HepG2 (cell line): ENCODE measurements around the gene MICAL1. TPM values are rescaled to one million over a fixed set of nuclear protein-coding genes. Genes with fewer than 3 reads are reported as not detected.
A peak's percentile ranks its signal among the peaks of the same experiment; 100 is the strongest.

Experiments
- ATAC-seq: fragments of 200-7000 bp; cut with Tn5 transposase; 3 replicates; pipeline ENCODE4 v1.9.1; 2020; ENCODE audit warnings: mild to moderate bottlenecking, moderate library complexity
- BruUV-seq: library from RNA; stranded (reverse); fragments of 400-500 nt; replicated peaks from 2 replicates; lab custom pipeline; 2021; lab: Mats Ljungman, UMichigan
- CTCF ChIA-PET: fragments of 300-600 bp; formaldehyde crosslinking; extraction: SDS; loops from one replicate; lab custom pipeline; 2021; ENCODE audit warnings: low total read pairs, inconsistent platforms, low intra/inter-chr PET ratio; lab: Yijun Ruan, JAX
- POLR2A ChIA-PET: fragments of 350-600 bp; sonication (Branson Sonifier 250); formaldehyde crosslinking; loops from one replicate; lab custom pipeline; 2020; ENCODE audit warnings: antibody characterized with exemption, inconsistent platforms; lab: Yijun Ruan, JAX
- DNase-seq: peaks from one replicate; pipeline ENCODE4 v3.0.0-alpha.2; 2015; ENCODE audit warnings: low spot score
- FAIRE-seq: peaks from 3 replicates; lab custom pipeline; 2011; peaks lifted over from hg19 to GRCh38; lab: Jason Lieb, UNC
- H2AFZ ChIP-seq: one replicate; pipeline ENCODE4 v1.6.1; 2011; ENCODE audit warnings: low read length, inconsistent platforms
- H3K27ac ChIP-seq: fragments of 300-600 bp; 3 replicates; pipeline ENCODE4 v1.8.0; 2011; ENCODE audit warnings: mixed run types, mild to moderate bottlenecking, mixed read lengths, low read length, inconsistent platforms; ENCODE audit not compliant: insufficient read depth; ENCODE audit errors: extremely low read length
- H3K27me3 ChIP-seq, 2 experiments: fragments of 200-600 bp in 1 of 2; 2 replicates in 1 of 2; 3 replicates in 1 of 2; pipeline versions ENCODE4 v1.6.0 to v1.8.0; 2011; ENCODE audit warnings: low read length in 2 of 2, mild to moderate bottlenecking in 2 of 2, moderate library complexity in 2 of 2, inconsistent platforms in 1 of 2; ENCODE audit not compliant: insufficient read depth in 2 of 2, control insufficient read depth in 1 of 2
- H3K36me3 ChIP-seq, 2 experiments: fragments of 200-600 bp in 1 of 2; replicated peaks in 1 of 2; 2 replicates in 1 of 2; 3 replicates in 1 of 2; pipeline versions ENCODE4 v1.5.1 to v1.8.0; 2011; ENCODE audit warnings: low read length in 2 of 2, inconsistent platforms in 1 of 2; ENCODE audit not compliant: insufficient read depth in 2 of 2, control insufficient read depth in 1 of 2
- H3K4me1 ChIP-seq: 2 replicates; pipeline ENCODE4 v1.5.1; 2012; ENCODE audit warnings: low read length, inconsistent platforms; ENCODE audit not compliant: insufficient read depth
- H3K4me2 ChIP-seq: 2 replicates; pipeline ENCODE4 v1.6.0; 2011; ENCODE audit warnings: low read depth, low read length, inconsistent platforms
- H3K4me3 ChIP-seq, 3 experiments: fragments of 200-600 bp in 1 of 3; sonication (generic), shearing (Covaris generic) in 1 of 3; replicated peaks in 1 of 3; 2 replicates each; pipeline ENCODE4 v1.5.1; 2011 to 2016; ENCODE audit warnings: low read length in 3 of 3, inconsistent platforms in 2 of 3, low read depth in 2 of 3, mild to moderate bottlenecking in 2 of 3, control low read depth in 1 of 3, mixed read lengths in 1 of 3; ENCODE audit not compliant: insufficient read depth in 1 of 3
- H3K79me2 ChIP-seq: one replicate; pipeline ENCODE4 v1.6.1; 2011; ENCODE audit warnings: low read length, inconsistent platforms; ENCODE audit not compliant: insufficient read depth
- H3K9ac ChIP-seq: 2 replicates; pipeline ENCODE4 v1.6.0; 2011; ENCODE audit warnings: mild to moderate bottlenecking, low read depth, low read length, inconsistent platforms; ENCODE audit not compliant: insufficient read depth
- H3K9me3 ChIP-seq: 2 replicates; pipeline ENCODE4 v1.5.1; 2012; ENCODE audit warnings: mild to moderate bottlenecking, low read length
- H4K20me1 ChIP-seq: 2 replicates; pipeline ENCODE4 v1.6.0; 2011; ENCODE audit warnings: inconsistent platforms, mild to moderate bottlenecking, low read length, moderate library complexity; ENCODE audit not compliant: insufficient read depth
- AGO2 ChIP-seq: fragments of 200-400 bp; formaldehyde crosslinking; optimal IDR thresholded peaks from 2 replicates; pipeline ENCODE3; 2017; ENCODE audit warnings: mild to moderate bottlenecking, low read depth, low read length, moderate library complexity
- SP4 ChIP-seq: sonication (generic); formaldehyde crosslinking; IDR thresholded peaks from 2 replicates; pipeline ENCODE4 v1.8.1; 2023; ENCODE audit warnings: mild to moderate bottlenecking, missing genetic modification reagents
- SP5 ChIP-seq: IDR thresholded peaks from 2 replicates; pipeline ENCODE4 v1.6.1; 2016; ENCODE audit warnings: low read depth, borderline replicate concordance
- SYNCRIP ChIP-seq: fragments of 200-400 bp; formaldehyde crosslinking; IDR thresholded peaks from 2 replicates; pipeline ENCODE4 v1.6.1; 2018; ENCODE audit warnings: mild to moderate bottlenecking, low read depth, low read length; ENCODE audit not compliant: insufficient read depth
- THAP11 ChIP-seq: IDR thresholded peaks from 2 replicates; pipeline ENCODE4 v1.6.1; 2016; ENCODE audit warnings: missing biosample characterization, missing genetic modification reagents
- ZMYM4 ChIP-seq: sonication (generic); formaldehyde crosslinking; IDR thresholded peaks from 2 replicates; pipeline ENCODE4 v1.8.1; 2023; ENCODE audit warnings: mild to moderate bottlenecking, missing genetic modification reagents
- ZNF136 ChIP-seq: sonication (generic); formaldehyde crosslinking; IDR thresholded peaks from 2 replicates; pipeline ENCODE4 v1.8.1; 2022; ENCODE audit warnings: low read depth, mild to moderate bottlenecking, moderate library complexity, missing genetic modification reagents
- ZNF20 ChIP-seq: sonication (generic); formaldehyde crosslinking; IDR thresholded peaks from 2 replicates; pipeline ENCODE4 v1.4.0; 2020; ENCODE audit warnings: mild to moderate bottlenecking, moderate library complexity, missing genetic modification reagents
- ZNF264 ChIP-seq: sonication (generic); formaldehyde crosslinking; IDR thresholded peaks from 2 replicates; pipeline ENCODE4 v1.4.0; 2020; ENCODE audit warnings: missing genetic modification reagents
- ZZZ3 ChIP-seq: sonication (generic); formaldehyde crosslinking; IDR thresholded peaks from 2 replicates; pipeline ENCODE4 v1.4.0; 2020; ENCODE audit warnings: missing genetic modification reagents, mild to moderate bottlenecking, borderline replicate concordance
- WGBS: methylation state at CpG from one replicate; pipeline ENCODE4 v1.1.6; 2017; ENCODE audit warnings: low lambda C conversion rate; 5-methylcytosine and 5-hydroxymethylcytosine counted together
- in situ Hi-C: cut with HindIII; loops from 2 replicates; pipeline ENCODE4 v1.10.0; 2017; ENCODE audit warnings: low pct_unique_long_range_greater_than_20kb; ENCODE audit not compliant: extremely low pct_ligation_motif_present
- intact Hi-C: fragments of 100-400 bp; cut with micrococcal nuclease; formaldehyde crosslinking; loops from one replicate; pipeline ENCODE4 v1.10.0; 2022; ENCODE audit not compliant: unreplicated experiment
- polyA plus RNA-seq, 8 experiments: library from polyadenylated mRNA; depleted of rRNA in 3 of 8; stranded (reverse) in 7 of 8; unstranded in 1 of 8; fragments of >200 nt; fragmentation: Illumina TruSeq in 4 of 8; extraction: Trizol in 4 of 8; gene quantifications; 2 replicates each; pipeline versions ENCODE4 v1.2.1 to v1.2.3, GENCODE V29; 2011 to 2016; ENCODE audit warnings: low read depth in 4 of 8, missing spikeins in 1 of 8, mixed read lengths in 1 of 8; ENCODE audit not compliant: insufficient read depth in 1 of 8
- total RNA-seq, 5 experiments: library from RNA; depleted of rRNA; stranded (reverse); fragments of >200 nt; fragmentation: Illumina TruSeq; extraction: Trizol; gene quantifications; 2 replicates each; pipeline ENCODE4 v1.2.3, GENCODE V29; 2016; ENCODE audit warnings: low read depth in 1 of 5
- TF ChIP-seq, protein P1 (sequence below): sonication (generic); formaldehyde crosslinking; IDR thresholded peaks from 2 replicates; pipeline ENCODE4 v1.4.0; 2020; ENCODE audit warnings: missing genetic modification reagents
- TF ChIP-seq, protein P2 (sequence below): fragments of 450-650 bp; IDR thresholded peaks from 2 replicates; pipeline ENCODE4 v1.6.1; 2017
- TF ChIP-seq, protein P3 (sequence below): sonication (generic); formaldehyde crosslinking; IDR thresholded peaks from 2 replicates; pipeline ENCODE4 v1.5.1; 2020; ENCODE audit warnings: mild to moderate bottlenecking, missing genetic modification reagents
- TF ChIP-seq, protein P4 (sequence below): sonication (generic); formaldehyde crosslinking; IDR thresholded peaks from 2 replicates; pipeline ENCODE4 v1.4.0; 2020; ENCODE audit warnings: mild to moderate bottlenecking, missing genetic modification reagents, borderline replicate concordance

The MICAL1 gene
- total and polyA plus RNA-seq, 2 of the 13 experiments (the other 11 are each of a cell fraction or from before 2014, with no cell fraction given) = 6.9 to 39.0 TPM

DNA sequence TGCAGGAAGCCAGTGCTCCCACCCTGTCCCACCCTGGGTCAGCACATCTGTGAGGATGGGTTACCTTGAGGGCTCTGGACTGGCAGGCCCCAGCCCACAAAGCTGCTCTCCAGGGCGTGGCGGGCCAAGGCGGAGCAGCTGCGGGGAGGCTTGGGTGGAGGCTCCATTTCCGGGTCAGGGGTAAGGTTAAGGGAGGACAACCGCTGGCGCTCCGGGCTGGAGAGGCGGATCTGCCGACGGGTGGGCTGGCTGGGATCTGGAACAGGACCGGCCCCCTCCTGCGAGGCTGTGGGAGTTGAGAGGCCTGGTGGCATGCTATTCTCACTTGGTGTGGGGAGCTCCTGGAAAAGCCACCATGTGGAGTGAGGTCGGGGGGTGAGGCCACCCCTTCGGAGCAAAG is 9.5 kb downstream of the MICAL1 start:
- no peak for DNase-seq
- intact Hi-C loops (no loop called here), in situ Hi-C loops (no loop called here)
- ChIA-PET POLR2A (interaction anchor here (1.0 kb wide), 1 partner anchor 62 kb away, joined by 3 read pairs; no protein-coding TSS in a partner anchor), CTCF (interaction anchor here (1.9 kb wide), 1 partner anchor 258 kb away, joined by 9 read pairs; no protein-coding TSS in a partner anchor)
- Histone ChIP-seq H3K9me3 (no peaks in the 10 kb centered on the region), H4K20me1 (no peaks in the 10 kb centered on the region), H3K9ac (no peak overlapping the region), H3K27ac (no peak overlapping the region), H3K36me3 (peaks cover 2 to 10% of the 10 kb centered on the region in 2 experiments; a peak in 3 of 5 replicates), H3K27me3 (no peaks in the 10 kb centered on the region; a peak in 1 of 5 replicates), H3K79me2 (peaks cover 9% of the 10 kb centered on the region), H3K4me2 (no peak overlapping the region), H3K4me3 (no peak overlapping the region), H3K4me1 (peaks cover 15% of the 10 kb centered on the region), H2AFZ (no peak overlapping the region)
- FAIRE-seq = no peak
- no peak for ATAC-seq
- no TSS peak for BruUV-seq
- 94% methylated on average over 11 of the region's 15 CpGs for WGBS
- TF ChIP-seq AGO2 (peak; percentile 52), ZNF136 (CRISPR knock-in tag) (no peak), SYNCRIP (no peak), ZZZ3 (CRISPR knock-in tag) (no peak), ZNF264 (no peak), ZNF20 (CRISPR knock-in tag) (no peak), SP4 (no peak), THAP11 (CRISPR knock-in tag) (no peak), SP5 (no peak), ZMYM4 (CRISPR knock-in tag) (no peak)
- TF ChIP-seq, protein P1, sequence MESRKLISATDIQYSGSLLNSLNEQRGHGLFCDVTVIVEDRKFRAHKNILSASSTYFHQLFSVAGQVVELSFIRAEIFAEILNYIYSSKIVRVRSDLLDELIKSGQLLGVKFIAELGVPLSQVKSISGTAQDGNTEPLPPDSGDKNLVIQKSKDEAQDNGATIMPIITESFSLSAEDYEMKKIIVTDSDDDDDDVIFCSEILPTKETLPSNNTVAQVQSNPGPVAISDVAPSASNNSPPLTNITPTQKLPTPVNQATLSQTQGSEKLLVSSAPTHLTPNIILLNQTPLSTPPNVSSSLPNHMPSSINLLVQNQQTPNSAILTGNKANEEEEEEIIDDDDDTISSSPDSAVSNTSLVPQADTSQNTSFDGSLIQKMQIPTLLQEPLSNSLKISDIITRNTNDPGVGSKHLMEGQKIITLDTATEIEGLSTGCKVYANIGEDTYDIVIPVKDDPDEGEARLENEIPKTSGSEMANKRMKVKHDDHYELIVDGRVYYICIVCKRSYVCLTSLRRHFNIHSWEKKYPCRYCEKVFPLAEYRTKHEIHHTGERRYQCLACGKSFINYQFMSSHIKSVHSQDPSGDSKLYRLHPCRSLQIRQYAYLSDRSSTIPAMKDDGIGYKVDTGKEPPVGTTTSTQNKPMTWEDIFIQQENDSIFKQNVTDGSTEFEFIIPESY (CRISPR knock-in tag) = peak; percentile 29; the same call in 1 of the 2 replicates
- TF ChIP-seq, protein P2, sequence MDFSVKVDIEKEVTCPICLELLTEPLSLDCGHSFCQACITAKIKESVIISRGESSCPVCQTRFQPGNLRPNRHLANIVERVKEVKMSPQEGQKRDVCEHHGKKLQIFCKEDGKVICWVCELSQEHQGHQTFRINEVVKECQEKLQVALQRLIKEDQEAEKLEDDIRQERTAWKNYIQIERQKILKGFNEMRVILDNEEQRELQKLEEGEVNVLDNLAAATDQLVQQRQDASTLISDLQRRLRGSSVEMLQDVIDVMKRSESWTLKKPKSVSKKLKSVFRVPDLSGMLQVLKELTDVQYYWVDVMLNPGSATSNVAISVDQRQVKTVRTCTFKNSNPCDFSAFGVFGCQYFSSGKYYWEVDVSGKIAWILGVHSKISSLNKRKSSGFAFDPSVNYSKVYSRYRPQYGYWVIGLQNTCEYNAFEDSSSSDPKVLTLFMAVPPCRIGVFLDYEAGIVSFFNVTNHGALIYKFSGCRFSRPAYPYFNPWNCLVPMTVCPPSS = no peak
- TF ChIP-seq, protein P3, sequence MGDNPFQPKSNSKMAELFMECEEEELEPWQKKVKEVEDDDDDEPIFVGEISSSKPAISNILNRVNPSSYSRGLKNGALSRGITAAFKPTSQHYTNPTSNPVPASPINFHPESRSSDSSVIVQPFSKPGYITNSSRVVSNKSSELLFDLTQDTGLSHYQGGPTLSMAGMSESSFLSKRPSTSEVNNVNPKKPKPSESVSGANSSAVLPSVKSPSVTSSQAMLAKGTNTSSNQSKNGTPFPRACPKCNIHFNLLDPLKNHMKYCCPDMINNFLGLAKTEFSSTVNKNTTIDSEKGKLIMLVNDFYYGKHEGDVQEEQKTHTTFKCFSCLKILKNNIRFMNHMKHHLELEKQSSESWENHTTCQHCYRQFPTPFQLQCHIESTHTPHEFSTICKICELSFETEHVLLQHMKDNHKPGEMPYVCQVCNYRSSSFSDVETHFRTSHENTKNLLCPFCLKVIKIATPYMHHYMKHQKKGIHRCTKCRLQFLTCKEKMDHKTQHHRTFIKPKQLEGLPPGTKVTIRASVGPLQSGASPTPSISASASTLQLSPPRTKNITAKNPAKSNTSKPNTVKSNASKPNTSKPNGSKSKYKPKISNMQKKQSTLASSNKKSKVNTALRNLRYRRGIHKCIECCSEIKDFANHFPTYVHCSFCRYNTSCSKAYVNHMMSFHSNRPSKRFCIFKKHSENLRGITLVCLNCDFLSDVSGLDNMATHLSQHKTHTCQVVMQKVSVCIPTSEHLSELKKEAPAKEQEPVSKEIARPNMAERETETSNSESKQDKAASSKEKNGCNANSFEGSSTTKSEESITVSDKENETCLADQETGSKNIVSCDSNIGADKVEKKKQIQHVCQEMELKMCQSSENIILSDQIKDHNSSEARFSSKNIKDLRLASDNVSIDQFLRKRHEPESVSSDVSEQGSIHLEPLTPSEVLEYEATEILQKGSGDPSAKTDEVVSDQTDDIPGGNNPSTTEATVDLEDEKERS (CRISPR knock-in tag) = no peak
- TF ChIP-seq, protein P4, sequence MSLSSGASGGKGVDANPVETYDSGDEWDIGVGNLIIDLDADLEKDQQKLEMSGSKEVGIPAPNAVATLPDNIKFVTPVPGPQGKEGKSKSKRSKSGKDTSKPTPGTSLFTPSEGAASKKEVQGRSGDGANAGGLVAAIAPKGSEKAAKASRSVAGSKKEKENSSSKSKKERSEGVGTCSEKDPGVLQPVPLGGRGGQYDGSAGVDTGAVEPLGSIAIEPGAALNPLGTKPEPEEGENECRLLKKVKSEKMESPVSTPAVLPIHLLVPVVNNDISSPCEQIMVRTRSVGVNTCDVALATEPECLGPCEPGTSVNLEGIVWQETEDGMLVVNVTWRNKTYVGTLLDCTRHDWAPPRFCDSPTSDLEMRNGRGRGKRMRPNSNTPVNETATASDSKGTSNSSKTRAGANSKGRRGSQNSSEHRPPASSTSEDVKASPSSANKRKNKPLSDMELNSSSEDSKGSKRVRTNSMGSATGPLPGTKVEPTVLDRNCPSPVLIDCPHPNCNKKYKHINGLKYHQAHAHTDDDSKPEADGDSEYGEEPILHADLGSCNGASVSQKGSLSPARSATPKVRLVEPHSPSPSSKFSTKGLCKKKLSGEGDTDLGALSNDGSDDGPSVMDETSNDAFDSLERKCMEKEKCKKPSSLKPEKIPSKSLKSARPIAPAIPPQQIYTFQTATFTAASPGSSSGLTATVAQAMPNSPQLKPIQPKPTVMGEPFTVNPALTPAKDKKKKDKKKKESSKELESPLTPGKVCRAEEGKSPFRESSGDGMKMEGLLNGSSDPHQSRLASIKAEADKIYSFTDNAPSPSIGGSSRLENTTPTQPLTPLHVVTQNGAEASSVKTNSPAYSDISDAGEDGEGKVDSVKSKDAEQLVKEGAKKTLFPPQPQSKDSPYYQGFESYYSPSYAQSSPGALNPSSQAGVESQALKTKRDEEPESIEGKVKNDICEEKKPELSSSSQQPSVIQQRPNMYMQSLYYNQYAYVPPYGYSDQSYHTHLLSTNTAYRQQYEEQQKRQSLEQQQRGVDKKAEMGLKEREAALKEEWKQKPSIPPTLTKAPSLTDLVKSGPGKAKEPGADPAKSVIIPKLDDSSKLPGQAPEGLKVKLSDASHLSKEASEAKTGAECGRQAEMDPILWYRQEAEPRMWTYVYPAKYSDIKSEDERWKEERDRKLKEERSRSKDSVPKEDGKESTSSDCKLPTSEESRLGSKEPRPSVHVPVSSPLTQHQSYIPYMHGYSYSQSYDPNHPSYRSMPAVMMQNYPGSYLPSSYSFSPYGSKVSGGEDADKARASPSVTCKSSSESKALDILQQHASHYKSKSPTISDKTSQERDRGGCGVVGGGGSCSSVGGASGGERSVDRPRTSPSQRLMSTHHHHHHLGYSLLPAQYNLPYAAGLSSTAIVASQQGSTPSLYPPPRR (CRISPR knock-in tag) = no peak
